HG02943 (cell line): ENCODE data around the gene DIP2C.
"Not testable (repeated sequence)": the region's sequence is repeated elsewhere in the genome, so short reads cannot be mapped to it uniquely, and the experiment has no call there.

Experiments used
- ATAC-seq: cut with Tn5 transposase; IDR thresholded peaks from one replicate; pipeline ENCODE4 v1.9.1; 2021; ENCODE audit warnings: mild to moderate bottlenecking, low read depth, moderate library complexity; ENCODE audit not compliant: unreplicated experiment

The DIP2C gene

DNA sequence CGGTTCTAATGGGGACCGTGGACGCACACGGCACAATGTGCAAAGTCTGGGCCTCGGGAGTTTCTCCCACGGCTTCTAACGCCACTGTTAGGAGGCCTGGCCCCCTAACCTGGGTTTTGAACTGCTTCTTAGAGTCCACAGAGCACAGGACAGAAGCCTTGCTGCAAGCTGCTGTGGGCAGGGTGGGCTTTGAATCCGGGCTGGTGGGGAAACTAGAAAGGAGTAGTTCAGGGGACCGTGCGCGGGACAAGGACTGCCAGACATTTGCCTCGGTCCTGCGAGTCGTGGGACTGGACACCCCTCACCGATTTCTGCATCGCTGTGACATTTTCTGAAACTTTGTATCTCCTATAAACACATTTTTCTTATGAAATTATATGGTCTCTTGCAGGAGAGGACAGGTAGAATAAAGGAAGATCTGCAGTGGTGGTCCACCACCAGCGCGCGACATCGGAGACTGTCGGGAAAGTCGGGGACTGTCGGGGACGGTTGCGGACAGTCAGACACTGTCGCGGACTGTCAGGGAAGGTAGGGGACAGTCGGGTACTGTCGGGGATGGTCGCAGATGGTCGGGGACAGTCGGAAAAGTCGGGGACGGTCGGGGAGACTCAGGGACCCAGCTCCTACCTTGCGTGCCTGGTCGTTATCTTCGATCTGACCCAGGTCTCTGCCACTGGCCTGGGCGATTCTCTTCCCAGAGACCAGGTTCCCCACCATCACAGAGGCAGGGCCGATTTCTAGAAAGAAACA, 332.1 kb downstream of the DIP2C start:
- no peak for ATAC-seq

DNA sequence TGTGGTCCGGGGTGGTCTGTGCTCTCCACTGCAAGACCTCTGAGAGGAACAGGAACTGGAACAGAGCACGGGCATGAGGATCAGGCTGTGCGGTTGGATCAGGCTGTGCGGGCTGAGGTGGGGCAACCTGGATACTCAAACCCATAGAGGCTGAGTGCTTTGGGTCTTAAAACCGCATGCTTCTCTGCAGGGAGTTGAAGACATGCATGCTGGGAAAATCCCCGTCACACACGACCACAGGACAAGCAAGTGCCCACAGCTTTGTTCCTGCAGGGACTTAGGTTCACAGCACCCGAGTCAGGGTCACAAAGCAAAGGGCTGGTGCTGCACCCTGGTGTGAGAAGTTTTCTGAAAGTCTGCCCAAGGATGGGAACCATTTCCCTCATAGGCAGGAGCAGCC, 333.0 kb downstream of the DIP2C start:
- no peak for ATAC-seq

DNA sequence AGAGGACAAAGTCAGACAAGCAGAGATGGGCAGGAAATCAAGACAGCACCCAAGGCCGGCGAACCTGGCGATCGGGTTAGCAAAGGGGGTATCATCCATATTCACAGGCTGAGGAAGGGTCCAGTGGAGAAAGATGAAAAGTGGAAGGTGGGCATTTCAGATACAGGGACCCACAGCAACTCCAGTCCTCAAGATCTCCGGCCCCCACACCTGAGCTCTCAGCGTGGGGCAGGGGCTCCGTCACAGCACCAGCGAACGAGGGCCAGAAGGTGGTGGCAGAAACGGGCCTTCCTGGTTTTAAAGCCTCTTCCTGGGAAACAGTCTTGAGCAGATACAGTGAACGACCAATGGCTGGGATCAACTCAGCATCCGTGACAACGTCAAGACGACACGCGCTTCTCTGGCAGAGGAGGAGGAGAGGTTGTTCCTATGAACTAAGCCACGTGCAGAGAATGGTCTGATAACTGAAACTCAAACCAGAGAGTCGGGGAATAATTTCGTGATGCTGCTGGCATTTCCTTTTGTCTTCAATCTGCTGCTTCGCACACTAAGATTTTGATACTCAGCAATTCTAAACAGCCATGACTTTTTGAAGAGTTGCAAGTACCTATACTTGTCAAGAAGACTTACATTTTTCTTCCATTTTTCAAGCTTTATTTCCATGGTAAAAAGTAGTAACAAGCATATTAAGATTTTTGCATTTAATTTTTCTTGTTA, 334.4 kb downstream of the DIP2C start:
- no peak for ATAC-seq

DNA sequence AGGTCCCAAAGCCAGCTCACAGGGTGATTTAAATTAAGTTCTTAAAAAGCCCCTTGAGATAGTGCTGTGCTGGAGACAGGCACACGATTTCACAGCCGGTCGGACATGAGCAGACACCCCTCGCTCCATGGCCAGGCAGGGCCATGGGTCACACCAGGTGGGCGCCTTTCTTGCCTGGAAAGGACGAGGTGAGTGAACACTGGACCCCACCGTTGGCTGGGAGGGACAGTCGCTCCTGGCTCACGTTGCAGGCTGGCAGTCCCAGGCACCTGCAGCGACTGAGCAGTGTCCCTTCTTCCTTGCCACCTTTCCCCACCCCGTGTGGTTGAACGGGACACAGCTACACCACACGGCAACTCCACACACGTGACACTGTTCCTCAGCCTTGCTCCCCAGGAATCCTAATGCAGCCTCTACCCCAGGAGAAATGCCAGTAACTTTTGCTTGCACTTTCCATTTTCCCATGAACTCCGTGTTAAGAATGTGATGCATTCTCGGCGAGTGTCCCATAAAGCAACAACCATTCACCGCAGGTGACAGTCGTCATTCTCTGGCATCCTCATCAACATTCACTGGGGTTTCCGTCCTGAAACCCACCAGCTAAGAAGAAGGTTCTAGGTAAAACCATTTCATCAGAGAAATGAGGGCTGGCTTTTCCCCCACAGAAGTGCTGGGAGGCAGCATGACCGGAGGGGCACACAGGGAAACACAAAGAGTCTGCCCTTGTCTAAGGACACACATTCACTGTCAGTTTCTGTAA, 336.8 kb downstream of the DIP2C start:
- ATAC-seq, result no peak

DNA sequence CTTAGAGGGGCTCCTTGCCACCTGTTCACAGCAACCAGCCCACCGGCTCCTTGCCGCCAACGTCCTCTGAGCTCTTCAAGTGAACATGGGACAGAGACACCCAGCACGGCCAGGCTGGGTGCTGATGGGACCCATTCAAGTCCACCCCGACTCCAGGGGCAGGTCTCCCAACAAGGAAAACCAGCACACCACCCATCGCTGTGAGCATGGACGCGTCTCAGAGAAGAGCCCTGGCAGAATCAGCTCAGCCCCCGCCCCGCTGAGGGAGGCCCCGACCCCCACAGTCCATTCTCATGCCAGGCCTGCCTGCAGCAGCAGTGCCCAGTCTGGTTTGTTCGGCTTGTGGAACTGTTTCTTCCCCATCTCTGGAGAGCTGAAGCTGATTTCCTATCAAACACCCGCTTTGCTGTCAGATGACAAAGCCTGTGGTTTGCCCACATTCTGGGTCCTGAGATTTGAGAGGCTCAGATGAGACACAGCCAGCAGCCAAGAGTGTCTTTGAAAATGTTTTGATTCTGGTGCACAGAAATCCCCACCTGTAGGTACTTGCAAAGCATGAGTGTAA, 337.6 kb downstream of the DIP2C start:
- ATAC-seq, result no peak

DNA sequence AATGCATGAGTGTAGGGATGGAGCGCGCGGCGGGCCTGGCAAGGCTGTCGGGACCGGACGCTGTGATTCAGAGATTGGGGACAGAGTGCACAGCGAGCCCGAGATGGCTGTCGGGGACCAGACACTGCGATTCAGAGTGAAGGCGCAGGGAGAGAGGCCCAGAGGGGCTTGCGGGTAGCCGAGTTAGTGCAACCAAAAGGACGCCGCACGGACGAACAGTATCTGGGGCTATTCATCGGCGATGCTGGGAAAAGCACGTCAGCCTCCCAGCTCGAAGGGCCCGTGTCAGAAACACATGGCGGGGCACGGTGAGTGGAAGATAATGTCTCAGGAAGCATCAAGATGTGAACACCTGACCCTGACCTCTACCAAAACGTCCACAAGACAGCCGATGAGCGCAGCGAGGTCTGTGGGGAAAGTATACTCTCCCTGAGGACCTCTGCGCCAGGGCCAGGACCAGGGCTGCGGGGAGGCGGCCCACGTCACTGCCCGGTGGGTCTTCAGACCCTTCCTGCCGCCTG, 338.4 kb downstream of the DIP2C start:
- ATAC-seq, result no peak

DNA sequence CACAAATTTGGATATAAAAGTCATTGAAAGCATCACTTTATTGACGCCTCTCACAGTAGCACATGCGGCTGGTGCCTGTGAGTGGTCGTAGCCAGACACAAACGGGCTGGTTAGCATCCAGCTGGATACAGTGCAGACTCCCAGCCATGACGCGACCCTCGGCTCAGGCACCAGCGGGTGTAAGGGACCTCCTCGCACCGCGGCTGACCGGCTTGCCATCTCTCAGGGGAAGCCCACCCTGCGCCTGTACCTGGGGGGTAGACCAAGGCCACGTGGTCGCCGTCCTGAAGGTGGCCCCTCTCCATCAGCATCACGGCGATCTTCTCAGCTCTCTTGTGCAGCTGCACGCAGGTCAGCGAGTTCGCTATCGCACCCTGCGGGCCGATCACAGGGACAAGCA, 340.4 kb downstream of the DIP2C start:
- ATAC-seq, result no peak

DNA sequence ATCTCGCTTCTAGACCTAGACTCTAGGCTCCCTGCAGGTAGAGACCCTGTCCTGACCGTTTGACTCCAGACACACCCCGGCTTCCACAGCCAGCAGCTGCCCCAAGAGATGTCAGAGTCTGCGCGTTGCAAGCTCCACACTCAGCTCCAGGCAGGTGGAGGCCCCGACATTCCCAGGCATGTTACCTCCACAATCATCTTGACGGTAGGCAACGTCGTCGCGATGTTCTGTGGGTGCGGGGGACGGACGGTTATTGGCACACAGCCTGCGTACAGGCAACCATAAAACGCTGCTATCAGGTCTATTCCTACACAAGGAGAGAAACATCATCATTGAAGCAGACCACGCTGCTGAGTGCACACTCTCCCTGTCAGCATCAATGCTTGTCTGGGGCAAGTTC, 341.0 kb downstream of the DIP2C start:
- ATAC-seq, result no peak

DNA sequence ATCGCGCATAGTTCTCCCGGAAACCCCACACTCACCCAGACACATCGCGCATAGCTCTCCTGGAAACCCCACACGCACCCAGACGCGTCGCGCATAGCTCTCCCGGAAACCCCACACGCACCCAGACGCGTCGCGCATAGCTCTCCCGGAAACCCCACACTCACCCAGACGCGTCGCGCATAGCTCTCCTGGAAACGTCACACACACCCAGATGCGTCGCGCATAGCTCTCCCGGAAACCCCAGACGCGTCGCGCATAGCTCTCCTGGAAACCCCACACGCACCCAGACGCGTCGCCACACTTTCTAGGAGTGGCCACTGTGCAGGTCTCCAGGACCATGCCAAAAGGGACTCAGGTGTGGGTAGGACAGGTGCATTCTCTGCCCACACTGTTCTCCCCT, 341.7 kb downstream of the DIP2C start:
- ATAC-seq, result not testable (repeated sequence)

DNA sequence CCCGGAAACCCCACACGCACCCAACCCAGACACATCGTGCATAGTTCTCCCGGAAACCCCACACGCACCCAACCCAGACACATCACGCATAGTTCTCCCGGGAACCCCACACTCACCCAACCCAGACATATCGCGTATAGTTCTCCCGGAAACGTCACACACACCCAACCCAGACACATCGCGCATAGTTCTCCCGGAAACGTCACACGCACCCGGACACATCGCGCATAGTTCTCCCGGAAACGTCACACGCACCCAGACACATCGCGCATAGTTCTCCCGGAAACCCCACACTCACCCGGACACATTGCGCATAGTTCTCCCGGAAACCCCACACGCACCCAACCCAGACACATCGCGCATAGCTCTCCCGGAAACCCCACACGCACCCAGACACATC, 342.3 kb downstream of the DIP2C start:
- not testable (repeated sequence) for ATAC-seq

DNA sequence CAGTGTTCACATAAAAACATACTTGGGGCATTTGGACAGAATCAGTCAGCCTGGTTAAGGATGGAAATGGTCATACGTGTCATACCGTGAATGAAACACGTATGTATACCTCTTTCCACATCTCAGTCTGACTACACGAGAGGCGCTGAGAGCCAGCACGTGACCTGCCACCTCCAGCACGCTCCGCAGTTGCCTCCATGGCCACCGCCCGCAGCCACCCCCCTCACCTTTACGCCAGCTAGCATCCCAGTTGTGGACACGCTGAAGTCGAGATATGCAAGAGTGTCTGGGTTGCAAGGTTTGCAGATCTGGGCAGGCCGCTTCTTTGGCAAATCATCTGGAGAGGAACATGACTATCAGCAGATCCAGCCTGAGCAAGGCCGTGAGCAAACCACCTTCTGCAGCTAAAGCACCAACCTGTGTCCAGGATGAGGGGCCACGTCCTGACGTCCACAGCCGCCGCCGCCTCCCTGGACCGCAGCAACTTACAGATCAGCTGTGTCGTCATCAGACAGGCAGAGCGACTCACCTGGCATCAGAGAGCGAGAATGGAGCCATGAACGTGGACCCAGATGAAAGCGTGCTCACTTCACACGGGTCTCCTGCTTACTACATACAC, 344.8 kb downstream of the DIP2C start:
- no peak for ATAC-seq

DNA sequence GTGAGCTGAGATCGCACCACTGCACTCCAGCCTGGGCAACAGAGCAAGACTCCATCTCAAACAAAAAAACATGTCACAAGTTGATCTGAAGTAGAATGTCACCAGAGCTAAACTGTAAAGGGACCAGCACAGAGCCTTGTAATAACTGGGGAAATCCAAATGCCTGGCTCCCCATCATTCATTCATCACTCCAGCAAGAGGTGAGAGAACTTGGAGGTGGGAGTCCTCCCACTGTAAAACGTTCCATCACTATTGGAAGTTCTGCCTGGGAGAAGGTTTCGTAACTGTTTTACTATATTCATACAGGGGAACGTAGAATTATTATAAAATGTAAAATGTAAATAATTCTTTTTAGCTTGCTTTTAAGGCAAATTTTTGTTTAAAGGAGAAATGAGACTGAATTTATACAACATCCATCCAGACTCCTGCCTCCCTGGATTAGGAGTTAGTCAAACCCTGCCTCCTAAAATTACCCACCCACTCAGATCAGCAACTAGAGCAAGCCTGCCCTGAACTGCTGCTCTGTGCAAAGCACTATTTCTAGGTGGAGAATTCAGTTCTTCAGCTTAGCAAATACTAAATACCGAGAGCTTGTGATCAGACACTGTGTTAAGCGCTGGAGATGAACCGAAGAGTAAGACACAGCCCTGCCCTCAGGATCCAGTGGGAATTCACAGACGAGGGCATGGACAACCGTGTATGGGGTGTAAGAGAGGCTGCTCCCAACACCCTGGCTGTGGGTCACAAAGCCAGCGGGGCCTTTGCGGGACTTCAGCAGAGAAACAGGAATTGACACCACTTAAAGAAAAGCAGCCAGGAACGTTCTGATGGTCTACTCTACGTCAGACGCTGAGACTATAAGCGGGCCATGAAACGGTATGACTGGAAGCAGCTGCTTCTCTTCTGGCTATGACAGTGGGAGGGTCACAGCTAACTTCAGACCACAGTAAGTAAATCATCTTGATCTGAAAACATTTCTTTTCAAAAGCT, 345.9 kb downstream of the DIP2C start:
- ATAC-seq, result no peak

DNA sequence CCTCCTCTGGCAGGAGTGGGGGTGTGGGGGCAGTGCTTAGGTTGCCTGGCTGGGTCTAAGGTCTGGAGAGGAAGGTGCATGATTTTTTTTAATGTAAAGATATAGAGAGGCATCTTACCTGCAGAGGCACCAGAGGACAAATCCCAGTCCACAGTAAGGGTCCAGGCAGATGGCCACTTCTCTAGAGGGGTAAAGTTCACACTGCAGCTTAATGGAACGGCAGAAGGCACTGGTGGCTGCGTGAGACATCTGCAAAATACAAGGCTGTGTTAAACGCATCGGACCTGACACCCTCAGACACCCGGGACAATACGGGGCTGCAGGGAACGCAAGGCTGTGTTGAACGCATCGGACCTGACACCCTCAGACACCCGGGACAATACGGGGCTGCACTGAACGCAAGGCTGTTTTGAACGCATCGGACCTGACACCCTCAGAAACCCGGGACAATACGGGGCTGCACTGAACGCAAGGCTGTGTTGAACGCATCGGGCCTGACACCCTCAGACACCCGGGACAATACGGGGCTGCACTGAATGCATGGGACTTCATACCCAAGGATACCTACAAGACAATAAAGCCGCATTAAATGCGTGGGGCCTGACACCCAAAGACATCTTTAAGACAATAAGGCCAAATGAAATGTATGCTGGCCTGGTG, 348.3 kb downstream of the DIP2C start:
- ATAC-seq, result no peak

DNA sequence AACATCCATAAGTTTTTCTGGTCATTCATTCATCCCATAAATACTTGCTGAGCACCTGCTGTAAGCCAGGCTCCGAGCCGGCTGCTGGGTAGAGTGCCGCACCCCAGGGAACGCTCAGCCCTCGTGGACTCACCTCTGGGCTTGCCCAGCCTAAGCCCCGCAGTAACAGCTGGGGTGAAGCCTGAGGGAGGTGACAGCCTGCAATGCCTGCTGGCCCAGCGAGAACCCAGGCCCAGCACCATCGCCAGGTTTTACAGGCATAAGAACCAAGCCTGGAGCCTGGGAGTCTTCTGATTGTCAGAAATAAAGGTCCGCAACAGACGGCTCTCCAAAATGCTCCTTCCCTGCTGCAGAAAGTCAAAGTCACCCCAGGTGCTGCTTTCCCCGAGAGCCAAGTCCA, 348.8 kb downstream of the DIP2C start:
- ATAC-seq, result no peak

DNA sequence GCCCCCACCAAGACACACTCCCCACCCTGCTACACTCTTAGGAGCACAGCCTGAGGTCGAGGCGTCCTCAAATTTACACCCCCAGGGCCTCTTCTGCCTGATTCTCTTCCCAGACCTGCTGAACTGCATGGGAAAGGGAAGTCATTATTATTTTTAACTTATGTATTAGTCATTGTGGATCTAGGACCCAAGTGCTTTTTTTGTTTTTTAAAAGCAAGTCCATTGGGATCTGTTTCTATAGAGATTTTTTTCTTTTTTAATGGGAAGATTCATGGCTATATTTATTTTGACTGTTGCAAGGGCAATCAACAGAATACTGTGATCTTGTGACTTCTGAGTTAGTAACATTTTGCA, 350.5 kb downstream of the DIP2C start:
- ATAC-seq, result no peak

DNA sequence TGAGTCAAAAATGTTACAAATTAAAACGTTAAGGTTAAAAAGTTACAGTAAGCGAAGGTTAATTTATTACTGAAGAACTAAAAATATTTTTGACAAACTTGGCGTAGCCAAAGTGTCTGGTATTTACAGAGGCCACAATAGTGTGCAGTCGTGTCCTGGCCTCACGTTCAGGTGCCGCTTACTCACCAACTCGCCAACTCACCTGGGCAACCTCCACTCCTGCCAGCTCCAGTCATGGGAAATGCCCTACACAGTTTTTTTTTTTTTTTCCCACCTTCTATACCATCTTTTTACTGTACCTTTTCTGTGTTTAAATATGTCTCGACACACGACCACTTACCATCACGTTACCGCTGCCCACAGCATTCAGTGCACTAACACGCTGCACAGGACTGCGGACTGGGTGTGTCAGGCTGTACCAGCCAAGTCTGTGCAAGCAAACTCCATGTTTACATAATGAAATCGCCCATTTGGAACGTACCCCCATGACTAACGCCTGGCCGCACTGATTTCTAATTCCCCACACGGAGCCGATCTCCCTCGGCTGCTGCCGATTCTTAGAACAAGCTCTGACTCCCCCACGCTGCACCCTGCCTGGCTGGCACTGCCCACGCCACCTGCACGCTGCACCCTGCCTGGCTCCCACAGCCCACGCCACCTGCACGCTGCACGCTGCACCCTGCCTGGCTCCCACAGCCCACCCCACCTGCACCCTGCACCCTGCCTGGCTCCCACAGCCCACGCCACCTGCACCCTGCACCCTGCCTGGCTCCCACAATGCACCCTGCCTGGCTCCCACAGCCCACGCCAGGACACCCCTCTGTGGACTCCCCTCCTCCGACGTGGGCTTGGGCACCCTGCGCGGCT, 351.1 kb downstream of the DIP2C start:
- ATAC-seq, result no peak

DNA sequence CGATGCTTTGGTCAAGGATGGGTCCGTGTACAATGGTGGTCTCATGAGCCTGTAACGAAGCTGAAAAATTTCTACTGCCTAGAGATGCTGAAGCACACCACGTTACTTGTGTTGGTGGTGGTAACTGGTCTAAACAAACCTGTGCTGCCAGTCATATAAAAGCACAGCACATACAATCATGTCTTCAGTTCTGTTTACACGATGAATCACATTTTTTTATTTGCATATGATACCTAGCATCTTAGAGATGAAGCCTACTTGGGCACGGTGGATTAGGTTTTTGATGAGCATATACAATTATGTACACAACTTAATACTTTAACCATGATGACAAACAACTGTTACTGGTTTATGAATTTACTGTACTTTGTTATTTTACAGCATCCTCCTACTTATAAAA, 353.2 kb downstream of the DIP2C start:
- no peak for ATAC-seq
